ENCODE measurements around the gene FASTK. TPM values are rescaled to one million over a fixed set of nuclear protein-coding genes. Genes with fewer than 3 reads are reported as not detected.
A peak's percentile ranks its signal among the peaks of the same experiment; 100 is the strongest.

FASTK gene
- total RNA-seq, 6 experiments from 2014 or later, result 83.8 to 97.0 (median 92.4) TPM

GRCh38 chr7:151107882-151108281 is 27.3 kb upstream of the FASTK start:
- no peaks in the 10 kb centered on the region; the same call in 1 of the 2 replicates for H3K27me3 Mint-ChIP-seq (ENCODE audit: insufficient read depth)
- no peaks in the 10 kb centered on the region for H3K9me3 Mint-ChIP-seq
- no peak for TF ChIP-seq CTCF (IDR thresholded peaks at IDR 0.05)
- H3K27ac Mint-ChIP-seq, result no peak overlapping the region
- peaks cover 62% of the 10 kb centered on the region for H3K4me1 Mint-ChIP-seq (ENCODE audit: low read depth)
- no peaks in the 10 kb centered on the region for H3K36me3 Mint-ChIP-seq (ENCODE audit: low read depth)
- no peak for DNase-seq
- no peak overlapping the region for H3K4me3 Mint-ChIP-seq

- Mint-ChIP-seq H3K4me3 (peak overlapping the region; percentile 24; the same call in 1 of the 2 replicates), H3K27ac (peak overlapping the region; percentile 61), H3K36me3 (ENCODE audit: low read depth) (no peaks in the 10 kb centered on the region), H3K4me1 (ENCODE audit: low read depth) (peaks cover 30% of the 10 kb centered on the region), H3K9me3 (no peaks in the 10 kb centered on the region), H3K27me3 (ENCODE audit: insufficient read depth) (no peaks in the 10 kb centered on the region)
- DNase-seq, result peak; percentile 51
- no peak for TF ChIP-seq CTCF (IDR thresholded peaks at IDR 0.05)
Measured at GRCh38 chr7:151104411-151105235, 24.0 kb upstream of the FASTK start.

- TF ChIP-seq CTCF (IDR thresholded peaks at IDR 0.05), result no peak
- peaks cover 24% of the 10 kb centered on the region for H3K4me1 Mint-ChIP-seq (ENCODE audit: low read depth)
Measured at GRCh38 chr7:151103973-151104372, 23.4 kb upstream of the FASTK start.

GRCh38 chr7:151102991-151103390 is 22.4 kb upstream of the FASTK start:
- Mint-ChIP-seq H3K27me3 (ENCODE audit: insufficient read depth) (no peaks in the 10 kb centered on the region), H3K27ac (peak overlapping the region; percentile 1; the same call in 1 of the 2 replicates), H3K4me1 (ENCODE audit: low read depth) (peaks cover 18% of the 10 kb centered on the region), H3K9me3 (no peaks in the 10 kb centered on the region), H3K36me3 (ENCODE audit: low read depth) (no peaks in the 10 kb centered on the region), H3K4me3 (no peak overlapping the region)
- no peak for DNase-seq
- TF ChIP-seq CTCF (IDR thresholded peaks at IDR 0.05), result no peak

More at GRCh38 chr7:151103973-151104372, 23.4 kb upstream of the FASTK start:
- no peak for DNase-seq
- Mint-ChIP-seq H3K27ac (no peak overlapping the region; the same call in 1 of the 2 replicates), H3K36me3 (ENCODE audit: low read depth) (no peaks in the 10 kb centered on the region), H3K4me3 (no peak overlapping the region), H3K27me3 (ENCODE audit: insufficient read depth) (no peaks in the 10 kb centered on the region), H3K9me3 (no peaks in the 10 kb centered on the region)

GRCh38 chr7:151101621-151102396 is 21.2 kb upstream of the FASTK start:
- no peak for TF ChIP-seq CTCF (IDR thresholded peaks at IDR 0.05)
- H3K4me3 Mint-ChIP-seq, result no peak overlapping the region
- DNase-seq, result no peak
- no peaks in the 10 kb centered on the region for H3K9me3 Mint-ChIP-seq
- peaks cover 18% of the 10 kb centered on the region for H3K4me1 Mint-ChIP-seq (ENCODE audit: low read depth)
- H3K27me3 Mint-ChIP-seq (ENCODE audit: insufficient read depth), result no peaks in the 10 kb centered on the region
- no peak overlapping the region for H3K27ac Mint-ChIP-seq
- H3K36me3 Mint-ChIP-seq (ENCODE audit: low read depth), result no peaks in the 10 kb centered on the region
